Measurements from ENCODE around the gene DNAH3.

DNA sequence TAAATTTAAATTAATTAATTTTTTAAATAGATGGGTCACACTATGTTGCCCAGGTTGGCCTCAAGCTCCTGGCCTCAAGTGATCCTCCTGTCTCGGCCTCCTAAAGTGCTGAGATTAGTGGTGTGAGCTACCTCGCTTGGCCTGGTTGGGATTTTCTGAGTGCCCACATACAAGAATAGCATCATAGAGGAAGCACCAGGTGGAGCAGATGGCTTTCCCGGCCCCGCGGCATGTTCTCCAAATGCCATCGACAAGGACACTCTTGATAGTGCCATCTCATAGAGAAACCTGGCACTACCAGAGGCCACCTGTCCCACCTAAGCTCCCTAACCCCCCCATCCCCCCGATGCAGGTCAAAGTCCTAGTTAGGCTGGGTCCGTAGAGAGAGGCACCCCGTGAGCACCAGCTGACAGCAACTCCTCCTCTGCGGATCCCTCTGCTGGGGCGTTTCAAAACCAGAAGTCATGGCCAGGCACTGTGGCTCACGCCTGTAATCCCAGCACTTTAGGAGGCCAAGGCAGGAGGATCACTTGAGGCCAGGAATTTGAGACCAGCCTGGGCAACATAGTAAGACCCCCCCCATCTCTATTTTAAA lies 65.9 kb downstream of the DNAH3 start:
- TF ChIP-seq, protein P1, sequence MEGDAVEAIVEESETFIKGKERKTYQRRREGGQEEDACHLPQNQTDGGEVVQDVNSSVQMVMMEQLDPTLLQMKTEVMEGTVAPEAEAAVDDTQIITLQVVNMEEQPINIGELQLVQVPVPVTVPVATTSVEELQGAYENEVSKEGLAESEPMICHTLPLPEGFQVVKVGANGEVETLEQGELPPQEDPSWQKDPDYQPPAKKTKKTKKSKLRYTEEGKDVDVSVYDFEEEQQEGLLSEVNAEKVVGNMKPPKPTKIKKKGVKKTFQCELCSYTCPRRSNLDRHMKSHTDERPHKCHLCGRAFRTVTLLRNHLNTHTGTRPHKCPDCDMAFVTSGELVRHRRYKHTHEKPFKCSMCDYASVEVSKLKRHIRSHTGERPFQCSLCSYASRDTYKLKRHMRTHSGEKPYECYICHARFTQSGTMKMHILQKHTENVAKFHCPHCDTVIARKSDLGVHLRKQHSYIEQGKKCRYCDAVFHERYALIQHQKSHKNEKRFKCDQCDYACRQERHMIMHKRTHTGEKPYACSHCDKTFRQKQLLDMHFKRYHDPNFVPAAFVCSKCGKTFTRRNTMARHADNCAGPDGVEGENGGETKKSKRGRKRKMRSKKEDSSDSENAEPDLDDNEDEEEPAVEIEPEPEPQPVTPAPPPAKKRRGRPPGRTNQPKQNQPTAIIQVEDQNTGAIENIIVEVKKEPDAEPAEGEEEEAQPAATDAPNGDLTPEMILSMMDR (IDR thresholded peaks at IDR 0.05): no peak
- TF ChIP-seq POLR2A (IDR thresholded peaks at IDR 0.05): no peak
